Activated CD4-positive, alpha-beta memory T cell treated with anti-CD3 and anti-CD28 coated beads for 36 hours (primary cell): ENCODE data around the gene DFFA. TPM values are rescaled to one million over a fixed set of nuclear protein-coding genes. Genes with fewer than 3 reads are reported as not detected.

ENCODE experiments used
- CTCF ChIA-PET: fragments of 350-600 bp; sonication (Branson Sonifier 250); formaldehyde crosslinking; loops from one replicate; lab custom pipeline; 2021; ENCODE audit warnings: antibody characterized with exemption, inconsistent platforms; lab: Charles Lee
- POLR2A ChIA-PET: fragments of 350-600 bp; sonication (Branson Sonifier 250); formaldehyde crosslinking; loops from one replicate; lab custom pipeline; 2021; ENCODE audit warnings: antibody characterized with exemption; lab: Charles Lee
- DNase-seq: peaks from one replicate; pipeline ENCODE4 v3.0.0-alpha.2; 2020
- H3K27ac Mint-ChIP-seq: one replicate; pipeline ENCODE4 v1.8.0; 2021; ENCODE audit warnings: mixed read lengths
- H3K27me3 Mint-ChIP-seq: one replicate; pipeline ENCODE4 v1.8.0; 2021; ENCODE audit warnings: mixed read lengths
- H3K36me3 Mint-ChIP-seq: one replicate; pipeline ENCODE4 v1.8.0; 2021; ENCODE audit warnings: mixed read lengths
- H3K4me1 Mint-ChIP-seq: one replicate; pipeline ENCODE4 v1.8.0; 2021; ENCODE audit warnings: low read depth, mixed read lengths
- H3K4me3 Mint-ChIP-seq: one replicate; pipeline ENCODE4 v1.8.0; 2021; ENCODE audit warnings: mild to moderate bottlenecking, mixed read lengths
- H3K9me3 Mint-ChIP-seq: one replicate; pipeline ENCODE4 v1.8.0; 2021; ENCODE audit warnings: mixed read lengths
- intact Hi-C: fragments of 100-400 bp; cut with micrococcal nuclease; formaldehyde crosslinking; loops from one replicate; pipeline ENCODE4 v1.15.1; 2023
- total RNA-seq, 2 experiments: library from RNA; stranded (reverse); gene quantifications; one replicate each; pipeline ENCODE4 v1.2.3, GENCODE V29; 2021

The DFFA gene
- 10 to 100 TPM; 32.0 to 32.8 TPM for total RNA-seq

DNA sequence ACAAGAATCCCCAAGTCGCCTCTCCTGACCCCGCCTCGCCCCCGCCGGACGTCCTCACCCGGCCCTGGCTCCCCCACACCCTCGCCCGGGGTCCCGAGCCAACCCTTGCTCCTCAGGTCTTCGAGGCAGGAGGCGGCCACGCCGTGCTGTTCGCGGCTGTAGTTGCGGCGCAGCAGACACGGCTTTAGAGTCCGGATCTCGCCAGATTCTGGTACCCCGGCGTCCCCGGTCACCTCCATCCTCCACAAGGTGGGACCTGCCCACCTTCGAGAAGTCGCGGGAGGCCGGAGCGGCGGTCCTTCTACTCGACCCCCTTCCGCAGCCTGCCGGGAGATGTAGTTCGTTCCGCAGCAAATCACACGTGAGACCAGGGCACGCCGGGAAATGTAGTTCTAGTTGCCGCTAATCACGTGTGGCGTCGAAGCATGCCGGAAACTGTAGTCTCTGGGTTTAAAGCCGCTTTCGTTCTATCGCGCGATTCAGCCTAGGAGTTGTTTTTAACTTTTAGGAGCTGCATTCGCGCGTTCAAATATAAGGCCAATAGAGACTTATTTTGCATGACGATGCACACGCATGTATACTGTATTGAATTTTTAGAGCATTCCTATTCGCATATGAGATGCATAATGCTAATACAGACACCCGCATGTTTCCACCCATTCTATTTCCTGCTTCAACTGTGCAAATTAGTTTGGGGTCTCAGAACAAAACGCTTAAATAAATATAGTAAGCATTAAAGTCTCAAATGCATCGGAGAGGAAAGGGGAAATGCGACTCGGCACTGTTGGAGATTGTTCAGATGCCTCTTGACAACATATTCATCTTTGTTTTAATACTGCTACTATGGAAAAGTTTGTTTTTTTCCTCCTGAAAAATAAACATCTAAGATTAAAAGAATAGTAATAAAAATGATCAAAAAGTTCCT, at the start of gene DFFA:
Gene DFFA (minus strand): TSS at position 310 of the 925 bp plus-strand sequence. CDS start 71 bp downstream, at position 239.
- Mint-ChIP-seq H3K4me1 (peaks cover 31% of the 10 kb centered on the region), H3K27me3 (no peaks in the 10 kb centered on the region), H3K27ac (peak within 1 kb of the TSS; percentile 82), H3K36me3 (peaks cover 18% of the 10 kb centered on the region), H3K4me3 (peak within 1 kb of the TSS; percentile 92), H3K9me3 (no peaks in the 10 kb centered on the region)
- CTCF ChIA-PET: interaction anchor here (0.6 to 2.6 kb wide), 4 partner anchors 22 to 165 kb away, joined by 3 to 13 read pairs (median 4); partner anchors contain the start of gene CORT
- POLR2A ChIA-PET: interaction anchor here (0.6 to 0.9 kb wide), 2 partner anchors 42 to 654 kb away, joined by 3 read pairs; partner anchors contain the start of gene CENPS
- peak; percentile 96 for DNase-seq
- intact Hi-C loops: loop anchor here (1.0 kb wide), 1 partner anchor 42 kb away; the partner anchor contains the start of gene CENPS

- H3K4me3 Mint-ChIP-seq: no peak overlapping the region
- CTCF ChIA-PET: interaction anchor here (0.8 to 1.7 kb wide), 3 partner anchors 14 to 345 kb away, joined by 3 to 6 read pairs (median 4); no protein-coding TSS in a partner anchor
Observed at GRCh38 chr1:10521537-10522157, 49.3 kb upstream of the DFFA start.

GRCh38 chr1:10520952-10521351, 48.6 kb upstream of the DFFA start:
- H3K4me3 Mint-ChIP-seq: no peak overlapping the region
- H3K9me3 Mint-ChIP-seq: no peaks in the 10 kb centered on the region
- ChIA-PET POLR2A (interaction anchor here (2.7 kb wide), 1 partner anchor 10 kb away, joined by 12 read pairs; no protein-coding TSS in a partner anchor), CTCF (interaction anchor here (0.8 to 1.7 kb wide), 4 partner anchors 8 to 346 kb away, joined by 3 to 7 read pairs (median 4); no protein-coding TSS in a partner anchor)
- peaks cover 3% of the 10 kb centered on the region for H3K36me3 Mint-ChIP-seq
- peaks cover 49% of the 10 kb centered on the region for H3K4me1 Mint-ChIP-seq
- no peaks in the 10 kb centered on the region for H3K27me3 Mint-ChIP-seq
- no peak overlapping the region for H3K27ac Mint-ChIP-seq
- DNase-seq: no peak
- intact Hi-C loops: no loop called here

More at GRCh38 chr1:10521537-10522157, 49.3 kb upstream of the DFFA start:
- POLR2A ChIA-PET: interaction anchor here (2.7 kb wide), 1 partner anchor 11 kb away, joined by 12 read pairs; no protein-coding TSS in a partner anchor
- DNase-seq: no peak
- Mint-ChIP-seq H3K27ac (no peak overlapping the region), H3K27me3 (no peaks in the 10 kb centered on the region), H3K4me1 (peaks cover 42% of the 10 kb centered on the region), H3K9me3 (no peaks in the 10 kb centered on the region), H3K36me3 (peaks cover 3% of the 10 kb centered on the region)
- intact Hi-C loops: no loop called here

- H3K27me3 Mint-ChIP-seq: no peaks in the 10 kb centered on the region
- POLR2A ChIA-PET: interaction anchor here (2.7 kb wide), 1 partner anchor 9 kb away, joined by 12 read pairs; no protein-coding TSS in a partner anchor
- H3K36me3 Mint-ChIP-seq: peaks cover 3% of the 10 kb centered on the region
- peaks cover 54% of the 10 kb centered on the region for H3K4me1 Mint-ChIP-seq
- CTCF ChIA-PET: interaction anchor here (1.3 to 1.7 kb wide), 3 partner anchors 9 to 26 kb away, joined by 3 to 7 read pairs (median 6); no protein-coding TSS in a partner anchor
- intact Hi-C loops: no loop called here
- H3K9me3 Mint-ChIP-seq: no peaks in the 10 kb centered on the region
- no peak overlapping the region for H3K4me3 Mint-ChIP-seq
- H3K27ac Mint-ChIP-seq: no peak overlapping the region
- no peak for DNase-seq
Observed at GRCh38 chr1:10520497-10520896, 48.2 kb upstream of the DFFA start.

DNA sequence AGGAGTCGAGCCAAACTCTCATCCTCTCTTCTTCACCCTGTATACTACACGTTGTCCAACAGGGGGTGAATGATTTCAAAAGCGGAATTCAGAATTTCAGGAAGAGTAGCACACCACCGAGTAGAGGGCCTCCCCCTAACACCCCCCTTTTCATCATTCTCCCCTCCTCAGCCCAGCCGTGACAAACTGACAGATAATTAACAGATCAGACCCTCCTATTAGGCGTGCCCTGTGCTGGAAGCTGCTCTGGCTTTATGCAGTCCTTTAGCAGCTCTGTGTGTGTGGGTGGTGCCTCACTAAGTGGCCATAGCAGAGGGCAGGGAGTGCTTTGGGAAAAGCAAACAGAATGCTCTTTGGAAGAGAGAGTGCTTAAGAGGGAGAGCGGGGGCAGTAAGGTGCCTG, 46.7 kb upstream of the DFFA start:
- POLR2A ChIA-PET: no interaction called here
- CTCF ChIA-PET: no interaction called here

GRCh38 chr1:10517677-10517982, 45.3 kb upstream of the DFFA start:
- intact Hi-C loops: loop anchor here (10.0 kb wide), 1 partner anchor 303 kb away; the partner anchor contains the start of gene KIF1B
- ChIA-PET CTCF (no interaction called here), POLR2A (no interaction called here)
- Mint-ChIP-seq H3K4me3 (no peak overlapping the region), H3K27me3 (no peaks in the 10 kb centered on the region), H3K27ac (no peak overlapping the region), H3K9me3 (no peaks in the 10 kb centered on the region), H3K4me1 (peaks cover 67% of the 10 kb centered on the region), H3K36me3 (peaks cover 2% of the 10 kb centered on the region)
- no peak for DNase-seq

More for the DNA sequence above, 46.7 kb upstream of the DFFA start:
- no peak for DNase-seq
- peaks cover 3% of the 10 kb centered on the region for H3K36me3 Mint-ChIP-seq
- H3K27me3 Mint-ChIP-seq: no peaks in the 10 kb centered on the region
- no peak overlapping the region for H3K27ac Mint-ChIP-seq
- peaks cover 60% of the 10 kb centered on the region for H3K4me1 Mint-ChIP-seq
- no peak overlapping the region for H3K4me3 Mint-ChIP-seq
- no peaks in the 10 kb centered on the region for H3K9me3 Mint-ChIP-seq
- intact Hi-C loops: loop anchor here (10.0 kb wide), 1 partner anchor 304 kb away; the partner anchor contains the start of gene KIF1B

- intact Hi-C loops: loop anchor here (10.0 kb wide), 1 partner anchor 302 kb away; the partner anchor contains the start of gene KIF1B
- Mint-ChIP-seq H3K27me3 (no peaks in the 10 kb centered on the region), H3K4me1 (peaks cover 65% of the 10 kb centered on the region), H3K27ac (no peak overlapping the region), H3K36me3 (peaks cover 3% of the 10 kb centered on the region), H3K4me3 (no peak overlapping the region), H3K9me3 (no peaks in the 10 kb centered on the region)
- CTCF ChIA-PET: interaction anchor here (0.6 kb wide), 1 partner anchor 423 kb away, joined by 3 read pairs; no protein-coding TSS in a partner anchor
- POLR2A ChIA-PET: no interaction called here
- DNase-seq: no peak
Observed at GRCh38 chr1:10516925-10517676, 44.8 kb upstream of the DFFA start.

DNA sequence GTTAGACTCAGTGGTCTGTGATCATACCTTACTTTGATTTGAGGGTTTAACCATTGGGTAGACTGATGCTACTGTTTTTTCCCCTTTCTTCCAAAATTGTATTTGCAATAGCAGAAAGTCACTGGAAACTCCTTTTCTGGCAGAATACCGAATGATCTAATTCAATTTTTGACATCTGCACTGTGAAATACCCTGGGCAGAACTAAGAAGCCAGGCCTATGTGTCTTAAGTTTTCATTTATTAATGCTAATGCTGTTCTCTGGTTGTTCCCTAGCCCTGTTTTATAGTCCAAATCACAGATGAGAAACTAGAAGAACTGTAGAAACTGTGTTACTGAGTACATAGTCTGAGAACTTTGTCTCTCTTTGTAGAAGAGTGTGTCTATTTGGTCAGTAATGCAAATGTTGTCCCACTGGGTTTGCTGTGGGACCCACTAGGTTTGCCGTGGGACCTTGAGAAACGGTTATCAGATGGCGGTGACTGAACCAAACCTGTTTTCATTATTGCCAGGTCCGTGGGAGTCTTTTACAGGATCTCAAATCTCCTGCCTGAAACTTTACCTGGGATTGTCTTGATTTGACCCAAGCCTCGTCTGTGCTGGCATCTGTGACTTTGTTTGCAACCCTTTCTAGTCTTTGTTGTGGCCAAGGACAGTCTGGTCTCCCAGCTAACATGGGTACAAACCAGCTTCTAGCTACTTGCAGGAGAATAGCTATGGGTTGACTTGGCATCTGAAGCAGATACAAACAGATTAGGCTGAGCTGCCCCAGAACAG, 43.8 kb upstream of the DFFA start:
- Mint-ChIP-seq H3K4me1 (peaks cover 65% of the 10 kb centered on the region), H3K36me3 (peaks cover 4% of the 10 kb centered on the region), H3K27me3 (no peaks in the 10 kb centered on the region), H3K27ac (no peak overlapping the region), H3K4me3 (no peak overlapping the region), H3K9me3 (no peaks in the 10 kb centered on the region)
- DNase-seq: no peak
- ChIA-PET CTCF (interaction anchor here (0.6 kb wide), 1 partner anchor 424 kb away, joined by 3 read pairs; no protein-coding TSS in a partner anchor), POLR2A (no interaction called here)
- intact Hi-C loops: loop anchor here (10.0 kb wide), 1 partner anchor 301 kb away; the partner anchor contains the start of gene KIF1B

GRCh38 chr1:10515301-10515975, 43.1 kb upstream of the DFFA start:
- POLR2A ChIA-PET: no interaction called here
- Mint-ChIP-seq H3K9me3 (no peaks in the 10 kb centered on the region), H3K27ac (no peak overlapping the region), H3K4me3 (no peak overlapping the region), H3K27me3 (no peaks in the 10 kb centered on the region), H3K4me1 (peaks cover 70% of the 10 kb centered on the region), H3K36me3 (peaks cover 4% of the 10 kb centered on the region)
- no peak for DNase-seq
- CTCF ChIA-PET: interaction anchor here (9.9 kb wide), 1 partner anchor 20 kb away, joined by 159 read pairs; no protein-coding TSS in a partner anchor
- intact Hi-C loops: loop anchor here (10.0 kb wide), 1 partner anchor 301 kb away; the partner anchor contains the start of gene KIF1B
